BLaER1 (cell line): ENCODE results near the gene OTOS.

Source experiments
- H3K27ac ChIP-seq: shearing (Covaris generic); formaldehyde crosslinking; 2 replicates; pipeline ENCODE4 v1.8.1; 2022
- H3K27me3 ChIP-seq: shearing (Covaris generic); formaldehyde crosslinking; 2 replicates; pipeline ENCODE4 v1.8.1; 2022
- H3K36me3 ChIP-seq: shearing (Covaris generic); formaldehyde crosslinking; 2 replicates; pipeline ENCODE4 v1.8.1; 2022
- H3K4me1 ChIP-seq: shearing (Covaris generic); formaldehyde crosslinking; 2 replicates; pipeline ENCODE4 v1.8.1; 2022
- H3K4me2 ChIP-seq: shearing (Covaris generic); formaldehyde crosslinking; 2 replicates; pipeline ENCODE4 v1.8.1; 2022
- H3K4me3 ChIP-seq: shearing (Covaris generic); formaldehyde crosslinking; 2 replicates; pipeline ENCODE4 v1.8.1; 2022
- H3K9ac ChIP-seq: shearing (Covaris generic); formaldehyde crosslinking; 2 replicates; pipeline ENCODE4 v1.8.1; 2022
- H3K9me3 ChIP-seq: shearing (Covaris generic); formaldehyde crosslinking; 2 replicates; pipeline ENCODE4 v1.8.1; 2022
- H4K20me1 ChIP-seq: shearing (Covaris generic); formaldehyde crosslinking; 2 replicates; pipeline ENCODE4 v1.8.1; 2022
- Cebpa-rat ChIP-seq: shearing (Covaris generic); IDR thresholded peaks from 2 replicates; pipeline ENCODE4 v1.8.1; 2022

Gene OTOS

GRCh38 chr2:240145461-240145860 lies 5.0 kb upstream of the OTOS start:
- Histone ChIP-seq H3K4me1 (peaks cover 8% of the 10 kb centered on the region), H3K4me2 (no peak overlapping the region), H3K27me3 (no peaks in the 10 kb centered on the region), H3K36me3 (no peaks in the 10 kb centered on the region), H3K9me3 (no peaks in the 10 kb centered on the region), H3K27ac (no peak overlapping the region), H4K20me1 (no peaks in the 10 kb centered on the region), H3K4me3 (no peak overlapping the region), H3K9ac (no peak overlapping the region)
- no peak for TF ChIP-seq Cebpa-rat

- H3K27ac ChIP-seq = 0 out of 2 replicates have a peak overlapping the region, but pooled peaks have one; percentile 49
- H3K4me1 ChIP-seq = peaks cover 11% of the 10 kb centered on the region
- H3K36me3 ChIP-seq = no peaks in the 10 kb centered on the region
- no peak overlapping the region for H3K4me3 ChIP-seq
- no peaks in the 10 kb centered on the region for H3K9me3 ChIP-seq
- H3K4me2 ChIP-seq = peak overlapping the region; percentile 66
- no peak overlapping the region for H3K9ac ChIP-seq
- no peaks in the 10 kb centered on the region for H3K27me3 ChIP-seq
- H4K20me1 ChIP-seq = no peaks in the 10 kb centered on the region
- TF ChIP-seq Cebpa-rat = no peak
Observed at GRCh38 chr2:240144649-240145261, 4.3 kb upstream of the OTOS start.

GRCh38 chr2:240143801-240144648 lies 3.6 kb upstream of the OTOS start:
- H3K36me3 ChIP-seq = no peaks in the 10 kb centered on the region
- H3K4me1 ChIP-seq = peaks cover 15% of the 10 kb centered on the region
- no peak for TF ChIP-seq Cebpa-rat
- H3K27me3 ChIP-seq = no peaks in the 10 kb centered on the region
- no peak overlapping the region for H3K4me3 ChIP-seq
- peak overlapping the region; percentile 49 for H3K27ac ChIP-seq
- no peaks in the 10 kb centered on the region for H3K9me3 ChIP-seq
- H3K4me2 ChIP-seq = peak overlapping the region; percentile 66
- H4K20me1 ChIP-seq = no peaks in the 10 kb centered on the region
- H3K9ac ChIP-seq = peak overlapping the region; percentile 57; the same call in 1 of the 2 replicates

- H3K4me2 ChIP-seq = 0 out of 2 replicates have a peak overlapping the region, but pooled peaks have one; percentile 66
- no peak for TF ChIP-seq Cebpa-rat
Observed at GRCh38 chr2:240143276-240143675, 2.8 kb upstream of the OTOS start.

GRCh38 chr2:240142859-240143258 lies 2.4 kb upstream of the OTOS start:
- no peak for TF ChIP-seq Cebpa-rat

More at GRCh38 chr2:240143276-240143675, 2.8 kb upstream of the OTOS start:
- Histone ChIP-seq H4K20me1 (no peaks in the 10 kb centered on the region), H3K36me3 (no peaks in the 10 kb centered on the region), H3K27ac (no peak overlapping the region), H3K9ac (no peak overlapping the region), H3K9me3 (no peaks in the 10 kb centered on the region), H3K4me1 (peaks cover 15% of the 10 kb centered on the region), H3K27me3 (no peaks in the 10 kb centered on the region), H3K4me3 (no peak overlapping the region)

GRCh38 chr2:240142256-240142775 lies 1.9 kb upstream of the OTOS start:
- no peaks in the 10 kb centered on the region for H3K36me3 ChIP-seq
- no peak overlapping the region for H3K4me3 ChIP-seq
- H3K9ac ChIP-seq = no peak overlapping the region
- H3K4me2 ChIP-seq = no peak overlapping the region
- no peaks in the 10 kb centered on the region for H3K27me3 ChIP-seq
- H3K4me1 ChIP-seq = peaks cover 15% of the 10 kb centered on the region
- H3K27ac ChIP-seq = no peak overlapping the region
- TF ChIP-seq Cebpa-rat = no peak
- no peaks in the 10 kb centered on the region for H4K20me1 ChIP-seq
- no peaks in the 10 kb centered on the region for H3K9me3 ChIP-seq

More at GRCh38 chr2:240142859-240143258, 2.4 kb upstream of the OTOS start:
- Histone ChIP-seq H3K4me3 (no peak overlapping the region), H3K36me3 (no peaks in the 10 kb centered on the region), H3K4me1 (peaks cover 15% of the 10 kb centered on the region), H3K4me2 (no peak overlapping the region), H3K27me3 (no peaks in the 10 kb centered on the region), H3K27ac (no peak overlapping the region), H3K9ac (no peak overlapping the region), H4K20me1 (no peaks in the 10 kb centered on the region), H3K9me3 (no peaks in the 10 kb centered on the region)

- Histone ChIP-seq H3K4me1 (peaks cover 18% of the 10 kb centered on the region), H3K4me2 (no peak overlapping the region), H3K9me3 (no peaks in the 10 kb centered on the region), H4K20me1 (no peaks in the 10 kb centered on the region), H3K4me3 (no peak overlapping the region), H3K36me3 (no peaks in the 10 kb centered on the region), H3K27me3 (no peaks in the 10 kb centered on the region; the same call in 1 of the 2 replicates), H3K27ac (no peak overlapping the region), H3K9ac (no peak overlapping the region)
- TF ChIP-seq Cebpa-rat = no peak
Observed at GRCh38 chr2:240141736-240142135, 1.3 kb upstream of the OTOS start.

- Histone ChIP-seq H3K27me3 (no peaks in the 10 kb centered on the region; the same call in 1 of the 2 replicates), H3K36me3 (no peaks in the 10 kb centered on the region), H3K27ac (no peak overlapping the region), H3K9ac (no peak overlapping the region), H3K4me3 (no peak overlapping the region), H4K20me1 (no peaks in the 10 kb centered on the region), H3K4me1 (peaks cover 22% of the 10 kb centered on the region), H3K4me2 (no peak overlapping the region), H3K9me3 (no peaks in the 10 kb centered on the region)
- TF ChIP-seq Cebpa-rat = no peak
Observed at GRCh38 chr2:240140920-240141319, 462 bp upstream of the OTOS start.

- Histone ChIP-seq H3K9me3 (no peaks in the 10 kb centered on the region), H3K27ac (no peak overlapping the region), H3K4me1 (peaks cover 30% of the 10 kb centered on the region), H3K4me2 (no peak overlapping the region), H3K27me3 (no peaks in the 10 kb centered on the region; the same call in 1 of the 2 replicates), H3K9ac (no peak overlapping the region), H4K20me1 (peaks cover 9% of the 10 kb centered on the region), H3K36me3 (no peaks in the 10 kb centered on the region), H3K4me3 (no peak overlapping the region)
- TF ChIP-seq Cebpa-rat = no peak
Observed at GRCh38 chr2:240139666-240140393, 628 bp downstream of the OTOS start.
